GM12864 (cell line): Measurements from ENCODE around the gene GSX2.

Source experiments
- DNase-seq: peaks from one replicate; pipeline ENCODE4 v3.0.0-alpha.2; 2011; ENCODE audit warnings: low read depth
- H3K4me3 ChIP-seq: 2 replicates; pipeline ENCODE4 v1.5.1; 2011; ENCODE audit warnings: mild to moderate bottlenecking, low read depth, low read length, control low read depth
- CTCF ChIP-seq: IDR thresholded peaks from 2 replicates; pipeline ENCODE4 v1.5.1; 2011; ENCODE audit warnings: low read depth, mild to moderate bottlenecking, moderate library complexity, low read length, control low read depth, inconsistent platforms; ENCODE audit errors: missing control alignments

The GSX2 gene

GRCh38 chr4:54101190-54102041 is 1.5 kb downstream of the GSX2 start:
- peak overlapping the region; percentile 13; the same call in 1 of the 2 replicates for H3K4me3 ChIP-seq
- DNase-seq: no peak
- no peak for TF ChIP-seq CTCF

GRCh38 chr4:54102531-54103106 is 2.7 kb downstream of the GSX2 start:
- H3K4me3 ChIP-seq: no peak overlapping the region
- DNase-seq: no peak
- TF ChIP-seq CTCF: no peak

- TF ChIP-seq CTCF: no peak
- H3K4me3 ChIP-seq: no peak overlapping the region
- DNase-seq: no peak
Measured at GRCh38 chr4:54103190-54103574, 3.2 kb downstream of the GSX2 start.

- TF ChIP-seq CTCF: no peak
- no peak overlapping the region for H3K4me3 ChIP-seq
- DNase-seq: no peak
Measured at GRCh38 chr4:54104907-54105306, 4.9 kb downstream of the GSX2 start.

GRCh38 chr4:54107951-54108748 is 8.2 kb downstream of the GSX2 start:
- TF ChIP-seq CTCF: no peak
- DNase-seq: no peak

GRCh38 chr4:54109241-54110018 is 9.5 kb downstream of the GSX2 start:
- H3K4me3 ChIP-seq: no peak overlapping the region
- TF ChIP-seq CTCF: no peak
- DNase-seq: no peak

More at GRCh38 chr4:54107951-54108748, 8.2 kb downstream of the GSX2 start:
- no peak overlapping the region for H3K4me3 ChIP-seq
